ENCODE measurements around the gene P2RX3.
"Not testable (repeated sequence)": the region's sequence is repeated elsewhere in the genome, so short reads cannot be mapped to it uniquely, and the experiment has no call there.

The P2RX3 gene

DNA sequence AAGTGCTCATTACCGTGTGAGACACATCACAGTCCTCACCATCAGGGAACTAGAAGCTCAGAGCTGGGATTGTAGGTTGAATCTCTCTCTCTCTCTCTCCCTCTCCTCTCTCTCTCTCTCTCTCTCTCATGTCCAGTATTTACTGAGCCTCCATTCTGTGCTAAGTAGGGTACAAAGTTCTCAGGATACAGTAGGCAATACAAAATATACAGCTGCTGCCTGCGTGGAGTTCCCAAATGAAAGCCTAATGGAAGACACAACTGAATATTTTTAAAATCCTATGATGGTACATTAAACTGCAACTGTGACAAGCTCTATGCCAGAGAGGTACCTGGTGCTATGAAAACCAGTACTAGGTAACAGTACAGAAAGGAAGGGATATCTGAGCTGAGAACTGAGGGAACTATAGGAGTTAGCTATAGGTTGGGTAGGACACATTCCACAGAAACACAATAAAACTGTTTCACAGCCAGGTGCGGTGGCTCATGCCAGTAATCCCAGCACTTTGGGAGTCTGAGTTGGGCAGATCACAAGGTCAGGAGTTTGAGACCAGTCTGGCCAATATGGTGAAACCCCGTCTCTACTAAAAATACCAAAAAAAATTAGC lies 61.9 kb downstream of the P2RX3 start:
- DNase-seq (ENCODE audit: low spot score) = no peak

GRCh38 chr11:57402188-57403002 lies 64.2 kb downstream of the P2RX3 start:
- no peak for DNase-seq (ENCODE audit: low spot score)

DNA sequence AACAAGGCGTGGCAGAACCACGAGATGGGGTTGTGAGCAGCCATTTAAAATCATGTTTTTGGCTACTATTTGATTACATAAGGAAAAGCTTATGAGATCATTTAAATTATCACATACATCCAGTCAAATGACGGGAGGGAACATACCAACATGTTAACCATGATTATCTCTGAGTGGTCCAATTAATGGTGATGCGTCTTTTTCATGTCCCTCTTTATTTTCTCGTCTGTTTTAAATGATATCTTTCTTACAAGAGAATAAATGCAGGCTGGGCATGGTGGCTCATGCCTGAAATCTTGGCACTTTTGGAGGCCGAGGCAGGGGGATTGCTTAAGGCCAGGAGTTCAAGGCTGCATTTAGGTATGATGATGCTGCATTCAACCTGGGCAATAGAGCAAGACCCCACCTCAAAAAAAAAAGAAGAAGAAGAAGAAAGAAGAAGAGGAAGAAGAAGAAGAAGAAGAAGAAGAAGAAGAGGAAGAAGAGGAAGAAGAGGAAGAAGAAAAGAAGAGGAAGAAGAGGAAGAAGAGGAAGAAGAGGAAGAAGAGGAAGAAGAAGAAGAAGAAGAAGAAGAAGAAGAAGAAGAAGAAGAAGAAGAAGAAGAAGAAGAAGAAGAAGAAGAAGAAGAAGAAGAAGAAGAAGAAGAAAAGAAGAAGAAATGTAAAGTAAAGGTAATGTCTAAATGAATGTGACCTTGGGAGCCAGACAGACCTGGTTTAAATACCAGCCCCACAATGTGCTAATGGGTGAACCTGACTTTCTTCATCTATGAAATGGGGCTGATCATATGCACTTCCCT lies 65.0 kb downstream of the P2RX3 start:
- DNase-seq (ENCODE audit: low spot score) = not testable (repeated sequence)

DNA sequence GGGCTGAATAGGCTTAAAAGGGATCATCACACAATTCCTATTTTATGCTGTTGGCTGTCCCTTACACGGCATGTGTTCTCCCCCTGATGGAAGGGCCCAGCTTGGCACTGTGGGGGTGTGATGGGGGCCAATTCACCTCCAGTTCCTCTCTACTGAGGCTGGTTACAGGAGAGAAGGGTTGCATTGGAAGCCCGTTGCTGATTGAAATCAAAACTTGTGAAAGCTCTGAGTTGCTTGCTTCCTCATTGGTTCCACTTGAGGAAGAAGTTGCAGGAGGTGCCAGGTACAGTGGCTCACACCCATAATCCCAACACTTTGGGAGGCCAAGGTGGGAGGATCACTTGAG lies 65.6 kb downstream of the P2RX3 start:
- no peak for DNase-seq (ENCODE audit: low spot score)

- DNase-seq (ENCODE audit: low spot score) = no peak
Measured at GRCh38 chr11:57405271-57405860, 67.2 kb downstream of the P2RX3 start.

- DNase-seq (ENCODE audit: low spot score) = no peak
Measured at GRCh38 chr11:57406337-57406904, 68.3 kb downstream of the P2RX3 start.

DNA sequence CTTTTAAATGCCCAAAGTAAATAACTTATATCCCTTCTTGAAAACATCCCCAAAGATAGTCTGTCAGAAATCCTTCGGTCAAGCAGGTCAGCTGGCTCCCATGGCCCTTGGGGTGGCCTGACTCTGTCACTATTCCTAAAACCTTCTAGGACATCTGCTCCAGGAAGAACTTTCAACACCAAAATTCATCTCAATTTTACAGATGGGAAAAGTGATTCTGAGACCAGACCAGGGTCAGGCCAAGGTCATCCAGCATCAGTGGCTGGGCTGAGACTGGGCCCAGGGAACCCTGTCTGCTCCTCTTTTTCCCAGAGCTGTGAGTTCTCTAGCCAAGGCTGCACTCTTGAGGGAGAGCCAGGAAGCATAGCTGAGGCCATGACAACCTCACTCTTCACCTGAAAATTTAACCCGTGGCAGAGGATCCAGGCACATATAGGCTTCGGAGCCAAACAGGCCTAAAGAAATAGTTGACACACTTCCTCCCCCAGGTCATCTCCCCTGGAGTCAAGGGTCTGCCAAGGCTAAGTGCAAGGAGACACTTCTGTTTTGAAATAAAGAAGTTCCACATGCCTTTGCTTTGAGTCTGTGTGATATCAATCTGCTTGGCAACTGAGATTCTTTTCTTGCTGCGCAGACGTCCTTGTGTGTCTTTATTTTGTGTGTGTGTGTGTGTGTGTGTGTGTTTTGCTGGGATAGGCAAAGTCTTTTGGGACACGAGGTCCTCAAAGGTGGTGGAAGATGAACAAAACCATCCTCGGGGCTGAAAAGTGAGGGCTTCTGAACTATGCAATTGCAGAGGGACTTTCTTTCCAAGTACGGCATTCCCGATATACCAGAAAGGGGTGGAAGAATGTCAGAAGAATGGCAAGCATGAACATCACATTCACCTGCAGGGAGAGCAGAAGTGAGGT lies 69.1 kb downstream of the P2RX3 start:
- no peak for DNase-seq (ENCODE audit: low spot score)

DNA sequence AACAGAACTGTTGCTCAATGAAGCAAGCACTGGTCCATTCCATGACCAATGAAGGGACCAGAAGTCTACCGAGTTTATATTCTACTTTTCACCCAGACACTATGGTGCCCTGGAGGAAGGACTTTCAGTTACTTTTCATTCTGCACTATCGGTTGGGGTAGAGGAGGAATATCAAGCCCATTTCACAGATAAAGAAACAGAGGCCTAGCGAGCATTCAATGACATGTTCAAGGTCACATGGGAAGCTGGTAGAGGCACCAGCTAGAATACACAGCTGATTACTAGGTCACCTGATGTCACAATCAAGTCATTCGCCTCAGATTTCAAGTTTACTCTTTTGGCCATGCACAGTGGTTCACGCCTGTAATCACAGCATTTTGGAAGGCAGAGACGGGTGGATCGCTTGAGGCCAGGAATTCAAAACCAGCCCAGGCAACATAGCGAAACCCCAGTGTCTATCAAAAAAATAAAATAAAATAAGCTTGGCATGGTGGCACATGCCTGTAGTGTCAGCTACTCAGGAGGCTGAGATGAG lies 69.9 kb downstream of the P2RX3 start:
- no peak for DNase-seq (ENCODE audit: low spot score)

- DNase-seq (ENCODE audit: low spot score) = no peak
Measured at GRCh38 chr11:57408771-57409170, 70.6 kb downstream of the P2RX3 start.

DNA sequence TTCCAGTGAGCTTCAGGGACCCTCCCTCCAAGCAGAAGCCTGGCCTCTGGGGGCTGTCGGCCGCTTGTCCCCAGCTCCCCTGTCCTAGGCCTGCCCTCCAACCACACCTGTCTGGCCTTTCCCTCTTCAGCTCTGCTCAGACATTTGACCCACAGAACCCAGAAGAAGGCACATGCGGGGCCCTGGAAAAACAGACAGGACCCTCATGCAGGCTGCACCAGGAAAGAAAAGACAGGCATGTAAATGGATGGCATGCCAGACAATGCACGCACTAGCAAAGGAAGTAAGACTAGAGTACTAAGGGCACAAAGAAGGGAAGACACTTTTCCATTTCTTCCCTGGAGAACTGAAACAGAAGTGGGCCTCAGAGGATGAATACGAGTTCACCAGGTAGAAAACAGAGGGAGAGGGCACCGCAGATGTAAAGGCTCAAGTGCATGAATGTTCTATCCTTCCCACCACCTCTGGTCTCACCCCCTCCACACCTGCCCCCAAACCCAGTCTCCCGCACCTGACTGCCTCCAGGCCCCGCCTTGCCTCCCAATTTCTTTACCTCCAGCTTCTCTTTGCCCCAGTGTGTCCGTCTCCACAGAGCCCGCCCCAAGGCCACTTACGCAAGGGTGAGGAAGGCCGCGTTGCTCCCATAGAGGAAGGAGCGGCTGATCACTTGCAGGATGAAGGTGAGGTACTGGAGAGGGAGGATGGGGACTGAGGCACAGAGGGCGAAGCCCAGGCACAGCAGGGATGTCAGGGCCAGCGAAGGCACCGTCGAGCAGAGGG lies 71.4 kb downstream of the P2RX3 start:
- no peak for DNase-seq (ENCODE audit: low spot score)

DNA sequence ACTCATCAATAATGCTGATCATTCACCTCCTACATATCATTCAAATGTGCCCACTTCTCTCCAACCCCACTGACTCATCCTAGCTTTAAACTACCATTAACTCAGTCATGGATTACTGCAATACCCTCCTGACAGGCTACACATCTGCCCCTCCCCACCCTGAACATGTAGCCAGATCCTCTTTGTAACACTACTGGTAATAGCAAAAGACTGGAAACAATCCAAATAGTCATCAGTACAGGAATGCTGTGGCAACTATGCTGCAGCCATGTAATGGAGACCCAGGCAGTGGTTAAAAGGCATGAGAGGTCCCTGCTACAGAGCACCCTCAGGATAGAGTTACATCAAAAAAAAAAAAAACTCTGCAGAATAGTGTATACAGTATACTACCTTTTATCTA lies 72.1 kb downstream of the P2RX3 start:
- no peak for DNase-seq (ENCODE audit: low spot score)

DNA sequence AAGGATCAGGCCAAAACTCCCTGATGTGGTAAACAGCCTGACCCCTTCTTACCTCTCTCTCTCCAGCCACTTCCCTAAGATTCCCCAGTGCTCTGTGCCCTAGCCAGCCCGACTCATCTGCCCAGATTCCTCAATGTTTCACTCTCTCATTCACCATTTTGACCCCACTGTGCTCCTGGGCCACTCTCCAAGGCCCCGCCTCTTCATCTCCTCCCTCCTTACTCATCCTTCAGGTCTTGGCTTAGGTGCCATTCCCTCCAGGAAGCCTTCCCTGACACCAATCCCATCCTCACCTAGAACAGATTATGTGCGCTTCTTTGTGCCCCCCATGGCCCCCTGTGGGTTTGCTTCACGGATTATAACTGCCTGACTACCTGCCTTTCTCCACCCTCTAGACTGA lies 75.5 kb downstream of the P2RX3 start:
- no peak for DNase-seq (ENCODE audit: low spot score)

DNA sequence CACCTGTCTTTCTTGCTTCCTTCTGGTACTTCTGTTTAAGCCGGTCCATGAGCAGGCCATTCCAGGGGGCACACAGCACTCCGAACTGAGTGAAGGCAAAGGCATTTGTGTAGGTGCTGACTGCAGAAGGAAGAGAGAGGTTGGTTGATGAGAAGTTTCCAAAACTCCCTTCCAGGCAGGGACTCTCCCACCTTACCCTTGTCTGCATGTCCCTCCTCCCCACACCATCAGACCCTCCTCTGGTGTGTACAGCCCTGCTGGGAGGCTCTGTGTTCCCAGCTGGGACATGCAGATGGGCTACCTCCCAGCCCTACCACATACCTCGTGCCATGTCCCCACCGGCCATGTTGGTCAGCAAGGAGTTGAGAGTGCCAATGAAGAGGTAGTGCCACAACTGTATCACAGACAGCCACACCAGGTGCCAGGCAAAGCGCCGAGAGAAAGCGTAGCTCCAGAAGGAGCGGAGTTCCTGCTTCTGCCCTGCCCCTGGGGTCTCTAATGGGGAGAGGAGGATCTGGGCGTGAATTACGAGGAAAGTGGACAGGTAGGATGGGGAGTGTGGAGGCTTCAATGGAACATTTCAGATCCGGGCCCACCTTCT lies 76.6 kb downstream of the P2RX3 start:
- DNase-seq (ENCODE audit: low spot score) = no peak

DNA sequence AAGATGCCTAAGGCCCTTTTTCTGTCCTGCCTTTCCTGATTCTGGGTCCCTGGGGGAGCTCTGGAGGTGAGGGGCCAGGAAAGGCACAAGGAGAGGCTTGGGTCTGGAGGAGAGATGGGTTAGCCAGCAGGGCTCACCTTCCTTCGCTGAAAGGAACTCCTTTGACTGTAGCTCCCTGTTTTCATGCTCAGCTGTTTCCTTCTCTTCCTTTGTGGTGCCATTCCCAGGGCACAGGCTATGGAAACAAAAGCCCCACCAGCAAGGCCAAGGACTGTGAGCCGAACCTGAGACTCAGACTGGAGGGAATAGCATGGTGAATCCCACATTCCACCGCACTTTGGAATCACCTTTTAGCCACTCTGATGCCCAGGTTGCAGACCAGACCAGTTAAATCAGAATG lies 78.3 kb downstream of the P2RX3 start:
- no peak for DNase-seq (ENCODE audit: low spot score)

DNA sequence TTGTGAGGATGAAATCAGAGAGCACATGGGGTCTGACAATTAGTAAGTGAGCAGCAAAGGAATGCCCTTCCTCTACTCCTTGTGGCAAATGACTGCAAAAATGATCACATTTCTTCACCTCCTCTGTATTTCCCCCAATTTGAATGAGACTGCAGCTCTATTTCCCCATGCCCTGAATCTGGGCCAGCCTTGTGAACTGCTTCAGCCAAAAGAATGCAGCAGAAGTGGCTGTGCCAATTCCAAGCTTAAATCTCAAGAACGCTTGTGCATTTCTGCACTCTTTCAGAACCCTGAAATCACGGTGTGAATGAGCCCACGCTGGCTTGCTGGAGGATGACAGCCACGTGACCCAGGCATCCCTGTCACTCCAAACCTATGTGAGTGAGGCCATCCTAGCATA lies 78.9 kb downstream of the P2RX3 start:
- DNase-seq (ENCODE audit: low spot score) = no peak

DNA sequence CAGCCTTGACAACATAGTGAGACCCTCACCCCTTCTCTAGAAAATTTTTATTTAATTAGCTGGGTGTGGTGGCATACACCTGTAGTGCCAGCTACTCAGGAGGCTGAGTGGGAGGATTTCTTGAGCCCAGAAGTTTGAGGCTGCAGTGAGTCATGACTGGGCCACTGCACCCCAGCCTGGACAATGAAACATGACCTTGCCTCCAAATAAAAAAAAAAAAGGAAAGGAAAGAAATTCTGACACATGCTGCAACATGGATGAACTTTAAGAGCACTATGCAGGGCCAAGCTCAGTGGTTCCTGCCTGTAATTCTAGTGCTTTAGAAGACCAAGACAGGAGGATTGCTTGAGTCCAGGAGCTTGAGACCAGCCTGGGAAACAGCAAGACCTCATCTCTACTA lies 80.0 kb downstream of the P2RX3 start:
- DNase-seq (ENCODE audit: low spot score) = no peak

DNA sequence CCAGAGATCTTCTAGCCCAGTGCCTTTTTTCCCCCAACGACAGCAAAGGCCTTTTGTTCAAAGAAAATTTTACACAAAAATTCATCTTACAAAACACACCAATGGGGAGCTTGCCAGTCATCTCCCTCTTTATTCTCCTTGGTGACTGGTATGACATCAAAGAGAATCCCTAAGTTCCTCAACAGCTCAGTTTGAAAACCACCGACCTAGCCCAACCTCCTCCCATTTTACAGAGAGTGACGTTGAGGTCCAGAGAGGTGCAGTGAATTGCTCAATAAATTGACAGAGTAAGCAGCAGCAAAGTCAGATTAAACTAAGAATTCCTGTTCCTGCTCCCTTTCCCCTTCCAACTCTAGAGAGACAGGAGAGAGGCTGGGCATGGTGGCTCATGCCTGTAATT lies 81.0 kb downstream of the P2RX3 start:
- DNase-seq (ENCODE audit: low spot score) = no peak

DNA sequence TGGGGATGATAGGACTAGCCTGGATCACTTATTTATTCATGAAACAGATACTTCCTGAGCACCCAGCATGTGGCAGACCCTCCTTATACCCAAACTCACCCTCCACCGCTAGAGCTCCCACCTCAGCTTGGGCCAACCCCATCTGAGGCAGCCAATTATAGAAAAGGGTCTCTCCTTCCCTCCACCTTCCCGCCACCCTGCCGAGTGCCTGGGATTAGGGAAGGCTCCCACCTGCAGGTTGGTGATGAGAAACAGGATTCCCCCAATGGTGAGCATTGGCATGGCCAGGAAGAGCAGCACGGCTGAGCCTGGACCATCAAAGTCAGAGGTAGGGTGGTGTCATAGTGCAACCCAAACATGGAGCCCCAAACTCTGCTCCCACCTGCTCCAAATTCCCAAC lies 82.9 kb downstream of the P2RX3 start:
- DNase-seq (ENCODE audit: low spot score) = no peak

- no peak for DNase-seq (ENCODE audit: low spot score)
Measured at GRCh38 chr11:57421805-57422204, 83.7 kb downstream of the P2RX3 start.
